Caco-2 (cell line): ENCODE data around the gene ANP32B. TPM values are rescaled to one million over a fixed set of nuclear protein-coding genes. Genes with fewer than 3 reads are reported as not detected.
"Not testable (repeated sequence)": the region's sequence is repeated elsewhere in the genome, so short reads cannot be mapped to it uniquely, and the experiment has no call there.

ENCODE experiments used
- BruUV-seq: library from RNA; stranded (reverse); fragments of 400-500 nt; replicated peaks from 2 replicates; lab custom pipeline; 2021; lab: Mats Ljungman, UMichigan
- CTCF ChIA-PET: fragments of 300-600 bp; sonication (Branson Sonifier 250); formaldehyde crosslinking; loops from one replicate; lab custom pipeline; 2022; ENCODE audit warnings: antibody characterized with exemption; lab: Charles Lee
- POLR2A ChIA-PET: fragments of 300-600 bp; sonication (Branson Sonifier 250); formaldehyde crosslinking; loops from one replicate; lab custom pipeline; 2022; ENCODE audit warnings: antibody characterized with exemption; lab: Charles Lee
- DNase-seq, 2 experiments: peaks; one replicate each; pipeline versions ENCODE4 v3.0.0 to v3.0.0-alpha.2; 2020 to 2022
- H3K27me3 ChIP-seq: replicated peaks from 2 replicates; pipeline ENCODE4 v1.6.0; 2011; ENCODE audit warnings: low read length; ENCODE audit not compliant: control insufficient read depth, insufficient read depth
- H3K36me3 ChIP-seq: 2 replicates; pipeline ENCODE4 v1.5.1; 2011; ENCODE audit warnings: low read length; ENCODE audit not compliant: control insufficient read depth, insufficient read depth
- H3K4me1 ChIP-seq: fragments of 250-450 bp; sonication (Bioruptor Pico); 2 replicates; pipeline ENCODE4 v1.5.1; 2020; ENCODE audit warnings: mild to moderate bottlenecking
- H3K4me3 ChIP-seq: 2 replicates; pipeline ENCODE4 v1.5.1; 2011; ENCODE audit warnings: low read depth, mild to moderate bottlenecking, control low read depth, low read length
- H3K9me3 ChIP-seq: fragments of 250-450 bp; sonication (Bioruptor Pico); 2 replicates; pipeline ENCODE4 v1.5.1; 2020; ENCODE audit warnings: mild to moderate bottlenecking, moderate library complexity
- H3K27ac Mint-ChIP-seq: one replicate; pipeline ENCODE4 v1.8.0; 2022; ENCODE audit warnings: mixed read lengths; ENCODE audit not compliant: unreplicated experiment
- H3K27me3 Mint-ChIP-seq: one replicate; pipeline ENCODE4 v1.8.0; 2022; ENCODE audit warnings: mixed read lengths; ENCODE audit not compliant: insufficient read depth, unreplicated experiment
- H3K36me3 Mint-ChIP-seq: one replicate; pipeline ENCODE4 v1.8.0; 2022; ENCODE audit warnings: mild to moderate bottlenecking, mixed read lengths; ENCODE audit not compliant: insufficient read depth, unreplicated experiment
- H3K4me1 Mint-ChIP-seq: one replicate; pipeline ENCODE4 v1.8.0; 2022; ENCODE audit warnings: low read depth, mixed read lengths; ENCODE audit not compliant: unreplicated experiment
- H3K4me3 Mint-ChIP-seq: one replicate; pipeline ENCODE4 v1.8.0; 2022; ENCODE audit warnings: mild to moderate bottlenecking, moderate library complexity, mixed read lengths; ENCODE audit not compliant: unreplicated experiment
- H3K9me3 Mint-ChIP-seq: one replicate; pipeline ENCODE4 v1.8.0; 2022; ENCODE audit warnings: mixed read lengths; ENCODE audit not compliant: unreplicated experiment
- CTCF ChIP-seq, 2 experiments: fragments of 200-600 bp in 1 of 2; IDR thresholded peaks; 1 replicate in 1 of 2; 2 replicates in 1 of 2; pipeline versions ENCODE4 v1.5.1 to v1.8.0; 2011 to 2022; ENCODE audit warnings: antibody characterized with exemption in 1 of 2, control low read depth in 1 of 2, inconsistent platforms in 1 of 2, low read depth in 1 of 2, low read length in 1 of 2, mild to moderate bottlenecking in 1 of 2, moderate library complexity in 1 of 2; ENCODE audit not compliant: insufficient read depth in 1 of 2, severe bottlenecking in 1 of 2, unreplicated experiment in 1 of 2
- intact Hi-C: fragments of 100-400 bp; cut with micrococcal nuclease; formaldehyde crosslinking; loops from one replicate; pipeline ENCODE4 v1.10.0; 2022; ENCODE audit not compliant: unreplicated experiment
- total RNA-seq: library from RNA; stranded (reverse); gene quantifications from 2 replicates; pipeline ENCODE4 v1.2.3, GENCODE V29; 2022

ANP32B gene
- total RNA-seq, 1 experiment from 2014 or later: 317 TPM

DNA sequence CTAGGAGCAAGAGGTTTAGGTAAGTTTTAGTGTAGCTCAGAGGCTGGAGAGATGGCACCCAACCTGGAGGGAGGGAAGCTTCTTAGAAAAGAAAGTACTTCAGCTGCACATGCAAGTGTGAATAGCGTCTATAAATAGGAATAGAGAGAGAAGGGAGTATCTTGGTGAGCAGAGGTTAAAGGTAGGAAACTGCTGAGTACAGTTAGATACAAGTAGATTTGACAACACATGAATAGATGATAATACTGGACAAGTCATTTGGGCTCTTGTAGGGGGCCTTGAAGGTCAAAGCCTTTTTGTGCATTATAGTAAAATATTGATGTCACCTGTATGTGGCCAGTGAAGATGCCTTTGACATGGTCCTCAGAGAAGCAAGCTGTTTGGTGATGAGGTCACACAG, 34.2 kb downstream of the ANP32B start:
- no peaks in the 10 kb centered on the region for H3K27me3 Mint-ChIP-seq
- no peak for TF ChIP-seq CTCF (IDR thresholded peaks at IDR 0.05; ENCODE audit: insufficient read depth in 1 of 2, low read depth in 1 of 2, low read length in 1 of 2, severe bottlenecking in 1 of 2, unreplicated experiment in 1 of 2)
- ChIA-PET POLR2A (no interaction called here), CTCF (interaction anchor here (0.7 kb wide), 1 partner anchor 708 kb away, joined by 3 read pairs; no protein-coding TSS in a partner anchor)
- H3K36me3 ChIP-seq: peaks cover 1% of the 10 kb centered on the region; the same call in 1 of the 2 replicates
- BruUV-seq: no TSS peak
- peaks cover 96% of the 10 kb centered on the region for H3K36me3 Mint-ChIP-seq
- H3K4me3 Mint-ChIP-seq: no peak overlapping the region
- intact Hi-C loops: no loop called here
- H3K27ac Mint-ChIP-seq: no peak overlapping the region
- no peaks in the 10 kb centered on the region for H3K4me1 Mint-ChIP-seq
- no peaks in the 10 kb centered on the region for H3K9me3 Mint-ChIP-seq
- DNase-seq: no peak
- H3K9me3 ChIP-seq: no peaks in the 10 kb centered on the region
- no peaks in the 10 kb centered on the region for H3K4me1 ChIP-seq
- H3K27me3 ChIP-seq: no peaks in the 10 kb centered on the region
- no peak overlapping the region for H3K4me3 ChIP-seq

DNA sequence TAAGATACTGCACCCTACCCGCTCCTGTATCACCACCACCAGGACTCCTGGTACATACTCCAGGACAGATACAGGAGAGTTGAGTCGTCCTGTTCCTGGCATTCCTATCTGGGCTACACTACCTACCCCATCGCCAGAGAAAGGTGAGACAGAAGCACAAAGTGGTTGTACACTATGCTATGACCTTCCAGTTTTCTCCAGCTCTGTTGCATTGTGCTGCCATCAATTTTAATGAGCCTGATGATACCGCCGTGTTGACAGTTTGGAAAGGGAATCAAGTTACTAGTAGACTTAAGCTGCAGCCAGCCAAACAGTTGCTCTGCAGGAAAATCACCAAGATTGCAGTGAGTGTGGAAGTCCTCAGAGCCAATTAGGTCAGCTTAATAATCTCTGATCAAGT, 35.2 kb downstream of the ANP32B start:
- no peak overlapping the region for H3K4me3 Mint-ChIP-seq
- Histone ChIP-seq H3K27me3 (no peaks in the 10 kb centered on the region), H3K4me1 (no peaks in the 10 kb centered on the region), H3K4me3 (no peak overlapping the region), H3K36me3 (peaks cover 1% of the 10 kb centered on the region; the same call in 1 of the 2 replicates), H3K9me3 (no peaks in the 10 kb centered on the region)
- H3K4me1 Mint-ChIP-seq: no peaks in the 10 kb centered on the region
- POLR2A ChIA-PET: interaction anchor here (0.5 kb wide), 1 partner anchor 96 kb away, joined by 6 read pairs; the partner anchor contains the start of gene TRMO
- BruUV-seq: no TSS peak
- DNase-seq: no peak
- intact Hi-C loops: no loop called here
- no peak for TF ChIP-seq CTCF (IDR thresholded peaks at IDR 0.05; ENCODE audit: insufficient read depth in 1 of 2, low read depth in 1 of 2, low read length in 1 of 2, severe bottlenecking in 1 of 2, unreplicated experiment in 1 of 2)
- no peaks in the 10 kb centered on the region for H3K9me3 Mint-ChIP-seq
- CTCF ChIA-PET: no interaction called here
- H3K27ac Mint-ChIP-seq: no peak overlapping the region
- no peaks in the 10 kb centered on the region for H3K27me3 Mint-ChIP-seq
- peaks cover 86% of the 10 kb centered on the region for H3K36me3 Mint-ChIP-seq

DNA sequence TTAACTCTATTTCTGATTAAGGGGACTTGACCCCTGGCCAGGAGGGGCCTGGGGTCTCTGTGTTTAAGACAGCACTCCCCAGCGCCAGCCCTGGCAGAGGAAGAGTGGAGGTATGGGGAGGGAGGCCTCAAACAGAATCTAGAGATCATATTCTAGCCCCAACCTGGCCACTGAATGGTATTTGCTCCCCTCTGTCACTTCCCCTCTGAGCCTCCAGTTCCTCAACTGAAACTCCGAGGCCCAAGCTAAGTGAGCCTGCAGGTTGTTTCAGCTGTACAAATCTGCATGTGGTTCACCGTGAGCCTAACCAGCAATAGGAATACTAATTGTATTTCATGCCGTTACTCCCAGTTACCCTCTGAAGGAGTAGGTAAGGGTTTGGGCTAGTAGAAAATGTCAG, 36.0 kb downstream of the ANP32B start:
- no TSS peak for BruUV-seq
- no peak overlapping the region for H3K4me3 ChIP-seq
- H3K9me3 ChIP-seq: no peaks in the 10 kb centered on the region
- no peaks in the 10 kb centered on the region for H3K4me1 ChIP-seq
- no peak for DNase-seq
- POLR2A ChIA-PET: no interaction called here
- H3K4me1 Mint-ChIP-seq: no peaks in the 10 kb centered on the region
- no peaks in the 10 kb centered on the region for H3K27me3 Mint-ChIP-seq
- CTCF ChIA-PET: no interaction called here
- no peak overlapping the region for H3K27ac Mint-ChIP-seq
- H3K36me3 ChIP-seq: peaks cover 1% of the 10 kb centered on the region; the same call in 1 of the 2 replicates
- no peak overlapping the region for H3K4me3 Mint-ChIP-seq
- peaks cover 79% of the 10 kb centered on the region for H3K36me3 Mint-ChIP-seq
- H3K27me3 ChIP-seq: no peaks in the 10 kb centered on the region
- TF ChIP-seq CTCF (IDR thresholded peaks at IDR 0.05; ENCODE audit: insufficient read depth in 1 of 2, low read depth in 1 of 2, low read length in 1 of 2, severe bottlenecking in 1 of 2, unreplicated experiment in 1 of 2): no peak
- intact Hi-C loops: no loop called here
- no peaks in the 10 kb centered on the region for H3K9me3 Mint-ChIP-seq

- H3K27me3 ChIP-seq, H3K9me3 Mint-ChIP-seq, H3K4me1 Mint-ChIP-seq, intact Hi-C loops, BruUV-seq, POLR2A ChIA-PET, H3K4me3 ChIP-seq, H3K4me3 Mint-ChIP-seq, H3K4me1 ChIP-seq, H3K27me3 Mint-ChIP-seq, H3K9me3 ChIP-seq, H3K27ac Mint-ChIP-seq, H3K36me3 ChIP-seq, DNase-seq: not testable (repeated sequence)
- peaks cover 73% of the 10 kb centered on the region for H3K36me3 Mint-ChIP-seq
- CTCF ChIA-PET: interaction anchor here (0.7 to 1.4 kb wide), 2 partner anchors 15 to 51 kb away, joined by 4 read pairs; no protein-coding TSS in a partner anchor
Measured at GRCh38 chr9:98019869-98020268, 36.7 kb downstream of the ANP32B start.
